DMS114 treated with DMSO at 0.1 percent for 48 hours (cell line): ENCODE measurements around the gene SYTL1.

Source experiments
- DNase-seq: peaks from one replicate; lab custom pipeline; 2025; ENCODE audit not compliant: unreplicated experiment; lab: John Stamatoyannopoulos, UW

Gene SYTL1

GRCh38 chr1:27318596-27318995 is 23.2 kb upstream of the SYTL1 start:
- no peak for DNase-seq

GRCh38 chr1:27321813-27322568 is 19.8 kb upstream of the SYTL1 start, which contains the start of gene TMEM222:
TSS of gene TMEM222 (plus strand) at chr1:27322163. CDS start at chr1:27322198, 35 bp downstream.
- DNase-seq, result peak; percentile 94

- no peak for DNase-seq
Measured at GRCh38 chr1:27322569-27323240, 19.1 kb upstream of the SYTL1 start.

GRCh38 chr1:27325286-27325685 is 16.5 kb upstream of the SYTL1 start:
- no peak for DNase-seq

GRCh38 chr1:27327964-27328363 is 13.9 kb upstream of the SYTL1 start:
- no peak for DNase-seq

- DNase-seq, result no peak
Measured at GRCh38 chr1:27330786-27331185, 11.0 kb upstream of the SYTL1 start.

- no peak for DNase-seq
Measured at GRCh38 chr1:27331426-27331825, 10.4 kb upstream of the SYTL1 start.

- DNase-seq, result no peak
Measured at GRCh38 chr1:27331922-27332321, 9.9 kb upstream of the SYTL1 start.

GRCh38 chr1:27332536-27333281 is 9.1 kb upstream of the SYTL1 start:
- peak; percentile 9 for DNase-seq

GRCh38 chr1:27333717-27334279 is 8.0 kb upstream of the SYTL1 start:
- no peak for DNase-seq

GRCh38 chr1:27335506-27336422 is 6.1 kb upstream of the SYTL1 start:
- DNase-seq, result no peak

GRCh38 chr1:27336756-27337155 is 5.1 kb upstream of the SYTL1 start:
- no peak for DNase-seq

- no peak for DNase-seq
Measured at GRCh38 chr1:27338751-27339150, 3.1 kb upstream of the SYTL1 start.

- DNase-seq, result no peak
Measured at GRCh38 chr1:27339213-27339612, 2.6 kb upstream of the SYTL1 start.

GRCh38 chr1:27342391-27342777 is 562 bp downstream of the SYTL1 start:
- DNase-seq, result no peak

- DNase-seq, result no peak
Measured at GRCh38 chr1:27342778-27343638, 1.2 kb downstream of the SYTL1 start.

- DNase-seq, result no peak
Measured at GRCh38 chr1:27343639-27344025, 1.8 kb downstream of the SYTL1 start.

- no peak for DNase-seq
Measured at GRCh38 chr1:27345272-27345671, 3.5 kb downstream of the SYTL1 start.

GRCh38 chr1:27346357-27346756 is 4.5 kb downstream of the SYTL1 start:
- no peak for DNase-seq
